Fibroblast of the conjunctiva (primary cell): ENCODE measurements around the gene ABHD12B.
"Not testable (repeated sequence)": the region's sequence is repeated elsewhere in the genome, so short reads cannot be mapped to it uniquely, and the experiment has no call there.

Experiments
- DNase-seq: peaks from one replicate; pipeline ENCODE4 v3.0.0-alpha.2; 2010; ENCODE audit warnings: low read depth

The ABHD12B gene

DNA sequence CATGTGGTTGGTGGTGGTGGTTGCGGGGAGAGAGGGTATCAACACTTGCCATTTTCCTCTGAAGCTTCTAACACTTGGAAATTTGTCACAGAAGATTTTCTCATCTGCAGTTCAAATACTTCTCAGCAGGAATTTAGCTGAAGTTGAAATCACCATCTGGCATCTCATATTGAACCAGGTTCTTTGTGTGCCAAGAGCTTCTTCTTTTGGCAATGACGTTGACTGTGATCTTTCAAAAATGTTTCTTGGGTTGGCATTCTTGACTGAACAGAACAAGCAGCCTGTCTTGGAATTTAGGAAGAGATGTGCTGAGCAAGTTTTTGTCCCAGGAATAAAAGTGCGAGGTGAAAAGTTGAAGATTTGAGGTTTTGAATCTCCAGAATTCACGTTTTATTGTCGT, 32.2 kb upstream of the ABHD12B start:
- no peak for DNase-seq

DNA sequence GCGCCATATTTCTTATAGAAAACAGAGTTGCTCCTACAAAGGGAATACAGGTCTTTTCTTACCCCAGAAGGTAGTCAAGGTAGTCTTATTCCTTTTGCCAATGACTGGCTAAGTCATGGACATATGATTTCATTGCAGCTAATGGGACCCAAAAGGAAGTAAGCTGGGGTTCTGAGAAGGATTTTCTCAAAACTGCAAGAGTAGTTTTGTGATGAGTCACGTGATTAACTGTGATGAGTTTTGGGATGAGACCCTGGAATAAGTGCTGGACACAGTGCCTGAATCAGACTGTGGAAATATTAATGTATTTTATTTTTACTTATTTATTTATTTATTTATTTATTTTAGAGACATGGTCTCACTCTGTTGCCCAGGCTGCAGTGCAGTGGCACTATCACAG, 27.5 kb upstream of the ABHD12B start:
- no peak for DNase-seq

DNA sequence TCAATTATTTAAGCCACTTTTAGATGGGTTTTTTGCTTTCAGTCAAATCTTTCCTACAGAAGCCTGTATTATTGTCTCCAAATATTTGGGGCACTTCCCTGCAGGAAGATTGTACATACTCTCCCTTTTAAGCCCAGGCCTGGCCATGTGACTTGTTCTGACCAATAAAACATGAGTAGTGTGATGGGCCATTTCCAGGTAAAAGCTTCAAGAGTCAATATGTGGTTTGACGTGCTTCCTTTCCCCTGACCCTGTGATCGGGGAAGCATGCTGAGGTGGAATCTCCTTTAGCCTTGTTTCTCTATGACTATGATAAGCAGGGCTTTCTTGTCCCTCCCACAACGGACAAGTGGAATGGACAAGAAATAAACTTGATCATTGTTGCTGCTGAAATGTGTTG, 26.7 kb upstream of the ABHD12B start:
- no peak for DNase-seq

DNA sequence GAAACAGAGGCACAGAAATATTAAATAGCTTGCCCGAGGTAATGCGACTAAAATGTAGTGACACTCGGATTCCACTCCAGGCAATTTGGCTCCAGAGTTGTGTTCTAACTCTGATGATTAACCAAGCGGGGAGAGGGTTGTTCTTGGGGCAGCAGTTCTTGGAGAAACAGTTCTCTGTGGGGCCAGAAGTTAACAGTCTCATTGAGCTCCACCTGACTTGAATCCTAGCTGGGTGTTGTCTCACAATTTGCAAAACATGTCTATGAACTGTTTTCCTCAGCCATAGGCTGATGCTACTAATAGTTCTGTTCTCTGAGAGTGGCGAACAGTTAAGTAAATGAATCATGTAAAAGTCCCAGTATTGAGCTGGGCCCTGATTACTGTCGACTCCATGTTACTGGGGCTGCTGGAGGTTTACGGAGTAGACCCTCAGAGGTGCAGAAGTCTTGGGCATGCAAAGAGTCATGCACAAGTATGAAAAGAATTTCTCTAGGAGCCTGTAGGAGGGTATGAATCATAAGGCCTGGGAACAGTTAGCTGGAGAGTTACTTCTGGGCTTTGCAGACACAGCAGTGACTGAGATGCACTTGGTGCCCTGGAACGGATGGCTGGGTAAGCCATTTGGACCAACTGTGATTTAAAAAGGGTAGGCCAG, 25.5 kb upstream of the ABHD12B start:
- no peak for DNase-seq

DNA sequence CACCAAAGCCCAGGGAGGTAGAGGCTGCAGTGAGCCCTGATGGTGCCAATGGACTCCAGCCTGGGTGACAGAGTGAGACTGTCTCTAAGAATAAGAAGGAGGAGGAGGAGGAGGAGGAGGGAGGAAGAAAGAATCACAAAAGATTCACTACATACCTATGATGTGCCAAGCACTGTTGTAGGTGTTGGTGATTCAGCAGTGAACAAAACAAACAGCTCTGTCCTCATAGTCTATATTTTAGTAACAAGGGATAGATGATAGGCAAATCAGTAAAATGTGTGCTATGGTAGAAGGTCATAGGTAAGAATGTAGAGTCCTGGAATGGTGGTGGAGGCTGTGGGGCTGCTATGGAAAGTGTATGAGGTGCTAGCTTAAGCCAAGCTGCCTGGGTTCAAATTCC, 18.0 kb upstream of the ABHD12B start:
- DNase-seq: no peak

DNA sequence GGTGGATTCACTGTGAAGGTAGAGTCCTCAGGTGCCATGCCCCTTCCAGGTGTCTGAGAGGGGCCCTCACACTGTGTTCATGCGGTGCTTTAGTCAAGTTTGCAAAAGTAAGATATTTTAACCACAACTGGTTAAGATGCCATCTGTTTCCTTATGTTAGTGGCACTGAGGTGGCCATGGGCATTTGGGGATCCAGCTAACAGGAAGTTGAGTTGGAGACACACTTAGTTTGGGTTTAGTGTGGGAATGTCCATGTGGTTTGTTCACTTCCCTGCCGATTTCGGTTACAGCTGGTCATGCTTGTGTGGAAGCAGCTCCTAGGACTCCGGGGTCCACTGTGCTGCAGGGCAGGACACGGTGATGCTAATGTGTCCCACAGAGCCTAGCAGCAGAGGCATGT, 17.3 kb upstream of the ABHD12B start:
- DNase-seq: no peak

DNA sequence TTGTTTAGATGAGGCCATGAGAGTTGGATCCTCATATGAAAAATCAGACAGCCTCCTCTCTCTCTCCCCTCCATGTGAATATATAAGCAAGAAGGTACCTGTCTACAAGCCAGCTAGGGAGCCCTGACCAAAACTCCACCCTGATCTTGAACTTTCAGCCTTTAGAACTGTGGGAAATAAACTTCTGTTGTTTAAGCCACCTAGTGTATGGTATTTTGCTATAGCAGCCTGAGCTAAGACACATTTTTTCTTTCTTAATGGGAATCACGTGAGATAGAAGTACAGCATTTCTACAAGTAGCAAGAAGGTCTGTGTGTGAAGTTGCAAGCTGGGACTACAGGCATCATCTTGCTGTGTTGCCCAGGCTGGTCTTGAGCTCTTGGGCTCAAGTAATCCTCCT, 16.3 kb upstream of the ABHD12B start:
- no peak for DNase-seq

DNA sequence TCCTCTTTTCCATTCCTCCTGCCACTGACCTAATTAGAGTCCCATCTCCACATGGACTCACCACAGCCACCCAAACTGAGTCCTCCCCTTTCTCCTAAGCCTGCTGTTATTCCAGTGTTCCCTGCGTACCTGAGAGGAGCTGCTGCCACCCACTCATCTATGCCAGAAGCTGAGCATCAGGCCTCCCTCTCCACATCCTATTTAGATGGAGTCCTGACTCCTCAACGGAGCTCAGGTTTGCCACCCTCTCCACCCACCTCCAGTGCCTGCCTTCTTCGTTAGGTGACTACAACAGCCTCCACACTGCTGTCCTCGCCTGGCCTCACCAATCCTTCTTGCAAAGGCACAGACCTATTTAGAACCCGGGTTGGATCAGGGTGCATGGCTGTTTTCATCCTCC, 15.2 kb upstream of the ABHD12B start:
- DNase-seq: no peak

DNA sequence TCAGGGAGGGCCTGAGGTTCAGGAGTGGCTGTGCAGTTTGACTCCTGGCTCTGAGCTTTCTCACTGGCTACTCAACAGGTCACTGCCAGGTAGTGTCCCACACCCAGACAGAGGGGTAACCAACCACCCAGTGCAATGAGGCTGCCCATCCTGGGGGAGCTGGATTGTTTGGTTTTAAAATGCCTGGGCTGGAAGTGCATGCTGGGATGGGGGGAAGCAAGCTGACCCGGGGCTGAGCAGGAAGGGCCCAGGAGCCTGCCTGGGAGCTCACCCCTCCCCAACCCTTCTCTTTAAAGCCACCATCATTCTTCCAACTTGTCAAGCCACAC, 12.6 kb upstream of the ABHD12B start:
- DNase-seq: no peak

DNA sequence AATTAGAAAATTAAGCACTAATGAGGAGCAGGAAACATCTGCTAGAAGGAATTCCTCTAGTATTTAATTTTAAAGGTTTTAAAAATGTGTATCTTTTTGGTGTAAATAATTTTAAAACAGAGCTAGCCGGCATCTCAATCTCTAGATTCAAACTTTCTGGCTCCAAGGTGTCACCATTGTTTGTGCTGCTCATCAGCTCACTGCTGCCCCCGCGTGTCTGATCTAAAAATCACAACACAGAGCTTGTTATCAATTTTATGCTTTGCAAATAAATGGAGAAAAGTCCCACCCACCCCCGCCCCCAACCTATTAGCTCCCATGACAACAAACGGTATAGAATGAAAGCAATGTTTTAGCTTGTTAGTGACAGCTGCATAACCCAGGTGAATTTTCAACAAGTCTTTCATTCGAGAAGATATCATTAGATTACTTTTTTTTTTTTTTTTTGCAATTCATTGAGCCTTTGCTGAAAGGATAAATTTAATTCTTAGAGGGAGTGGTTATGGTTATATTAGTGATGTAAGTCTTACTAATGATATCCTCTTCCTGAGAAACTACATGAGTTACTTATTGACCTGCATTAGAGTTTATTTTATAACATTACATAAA, 11.3 kb upstream of the ABHD12B start:
- peak; percentile 78 for DNase-seq

DNA sequence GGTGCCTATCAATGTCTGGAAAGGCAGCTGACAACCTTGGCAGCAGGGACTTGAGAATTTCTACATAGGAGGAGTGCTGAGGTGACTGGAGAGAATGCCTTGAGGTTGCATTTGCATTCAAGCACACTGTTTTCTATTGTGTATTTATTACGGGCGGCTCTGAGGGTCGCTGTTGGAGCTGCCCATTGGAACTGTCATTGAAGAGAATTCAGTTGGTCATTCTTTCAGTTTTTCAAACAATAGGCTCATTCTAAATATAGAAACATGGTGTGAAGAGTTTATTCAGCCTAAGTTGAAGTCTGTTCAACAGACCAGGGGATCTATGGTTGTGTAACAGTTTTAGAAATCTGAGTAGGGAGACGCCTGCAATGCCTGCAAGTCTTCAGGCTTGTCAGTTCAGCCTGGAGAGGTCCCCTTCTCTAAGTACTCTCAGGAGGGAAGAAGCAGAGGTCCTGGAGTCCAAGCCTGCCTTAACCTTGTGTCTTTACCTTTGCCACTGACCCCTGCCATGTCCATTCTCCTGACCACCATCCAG, 9.8 kb upstream of the ABHD12B start:
- DNase-seq: no peak

DNA sequence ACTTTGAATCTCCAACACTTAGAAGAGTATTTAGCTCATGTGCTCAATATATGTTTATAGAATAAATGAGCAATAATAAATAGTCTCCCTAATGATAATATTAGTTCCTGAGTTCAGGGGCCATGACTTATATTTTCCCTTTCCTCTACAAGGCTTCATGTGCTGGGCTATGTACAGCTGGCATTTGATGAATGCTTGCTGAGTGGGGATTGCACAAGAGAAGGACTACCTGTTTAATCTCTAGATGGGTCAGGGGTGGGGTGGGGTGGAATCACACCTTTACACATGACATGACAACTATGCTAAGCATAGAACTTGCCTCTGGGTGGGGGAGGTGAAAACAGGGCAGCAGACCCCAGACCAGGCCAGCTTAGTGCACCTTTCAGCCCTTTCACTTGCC, 7.6 kb upstream of the ABHD12B start:
- DNase-seq: no peak

DNA sequence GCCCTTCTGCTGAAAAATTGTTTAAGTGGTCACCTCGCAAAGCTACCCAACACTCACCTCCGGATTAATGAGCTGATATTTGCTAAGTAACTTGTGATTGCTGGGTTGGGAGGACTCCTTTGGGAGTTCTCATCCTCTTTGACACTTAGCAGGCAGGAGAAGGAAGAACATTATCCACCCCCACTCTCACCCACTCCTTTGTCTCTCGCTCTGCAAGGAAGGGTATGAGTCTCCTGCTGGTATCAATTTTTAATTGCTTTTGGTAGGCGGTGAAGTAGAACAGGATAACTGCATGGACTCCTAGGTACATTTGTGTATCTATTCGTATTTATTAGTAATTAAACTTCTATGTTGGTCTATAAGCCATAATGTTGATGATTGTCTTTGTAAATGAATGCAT, 6.9 kb upstream of the ABHD12B start:
- no peak for DNase-seq

DNA sequence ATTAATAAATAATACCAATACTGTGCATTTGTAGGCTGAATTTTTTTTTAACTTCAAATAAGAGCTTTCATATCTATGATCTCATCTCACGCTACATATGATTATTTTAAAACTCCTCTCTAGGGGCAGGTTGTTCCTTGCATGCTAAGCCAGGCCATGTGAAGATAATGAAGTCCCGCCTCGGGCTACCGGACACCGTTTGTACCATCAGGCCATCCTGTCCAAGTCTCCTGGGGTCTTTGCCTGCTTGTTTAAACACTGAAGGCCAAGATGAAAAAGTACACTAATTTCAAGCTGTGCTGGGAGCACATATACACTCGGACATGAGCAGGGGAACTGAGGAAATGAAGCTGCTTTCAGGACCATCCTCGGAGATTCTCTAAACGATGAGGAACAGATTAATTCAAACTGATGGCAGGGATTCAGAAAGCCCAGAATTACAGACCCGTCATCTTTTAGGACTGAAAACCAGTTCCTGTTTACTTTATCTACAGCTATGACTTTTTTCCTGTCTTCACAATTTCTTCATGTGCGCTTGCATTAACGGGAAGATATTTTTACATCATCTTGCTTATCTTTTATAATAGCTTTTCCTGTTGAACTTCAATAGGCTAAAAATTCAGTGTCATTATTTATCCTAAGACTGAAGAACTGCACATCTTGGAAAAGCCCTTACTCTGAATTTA, 6.3 kb upstream of the ABHD12B start:
- DNase-seq: no peak

DNA sequence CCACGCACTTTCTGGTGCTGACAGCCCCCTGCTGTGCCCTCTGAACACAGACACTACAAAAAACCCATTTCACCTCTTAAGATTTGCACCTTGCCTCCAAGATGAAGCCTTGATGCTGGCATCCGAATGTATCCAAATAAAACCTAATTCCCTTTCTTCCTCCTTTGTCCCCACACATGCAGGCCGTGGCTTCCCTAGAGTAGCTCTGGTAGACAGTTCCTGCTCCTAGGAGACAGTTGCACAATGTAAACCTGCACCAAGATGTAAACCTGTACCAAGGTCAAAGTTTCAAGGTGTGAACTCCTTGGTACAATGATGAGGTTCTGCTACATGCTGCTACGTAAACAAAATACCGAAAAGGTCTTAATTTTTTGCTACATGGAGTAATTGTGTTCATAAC, 625 bp upstream of the ABHD12B start:
- DNase-seq: no peak

DNA sequence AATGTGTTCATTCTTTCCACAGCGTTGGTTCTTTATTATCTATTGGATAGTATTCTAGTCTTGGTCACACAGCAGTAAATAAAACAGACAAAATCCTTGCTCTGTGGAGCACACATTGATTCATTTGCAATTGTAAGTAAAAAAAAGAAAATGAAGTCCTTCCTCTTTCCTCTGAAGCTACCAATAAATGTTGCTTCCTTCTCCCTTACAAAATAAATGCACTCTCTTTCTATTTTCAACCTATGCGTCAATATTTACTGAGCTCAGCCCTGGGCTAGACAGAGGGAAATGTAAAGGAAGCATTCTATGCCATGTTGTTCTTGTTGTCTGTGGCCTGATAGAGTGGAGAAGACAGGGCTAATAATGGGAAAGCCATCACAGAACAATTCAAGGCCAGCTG, 2.9 kb downstream of the ABHD12B start:
- DNase-seq: no peak

DNA sequence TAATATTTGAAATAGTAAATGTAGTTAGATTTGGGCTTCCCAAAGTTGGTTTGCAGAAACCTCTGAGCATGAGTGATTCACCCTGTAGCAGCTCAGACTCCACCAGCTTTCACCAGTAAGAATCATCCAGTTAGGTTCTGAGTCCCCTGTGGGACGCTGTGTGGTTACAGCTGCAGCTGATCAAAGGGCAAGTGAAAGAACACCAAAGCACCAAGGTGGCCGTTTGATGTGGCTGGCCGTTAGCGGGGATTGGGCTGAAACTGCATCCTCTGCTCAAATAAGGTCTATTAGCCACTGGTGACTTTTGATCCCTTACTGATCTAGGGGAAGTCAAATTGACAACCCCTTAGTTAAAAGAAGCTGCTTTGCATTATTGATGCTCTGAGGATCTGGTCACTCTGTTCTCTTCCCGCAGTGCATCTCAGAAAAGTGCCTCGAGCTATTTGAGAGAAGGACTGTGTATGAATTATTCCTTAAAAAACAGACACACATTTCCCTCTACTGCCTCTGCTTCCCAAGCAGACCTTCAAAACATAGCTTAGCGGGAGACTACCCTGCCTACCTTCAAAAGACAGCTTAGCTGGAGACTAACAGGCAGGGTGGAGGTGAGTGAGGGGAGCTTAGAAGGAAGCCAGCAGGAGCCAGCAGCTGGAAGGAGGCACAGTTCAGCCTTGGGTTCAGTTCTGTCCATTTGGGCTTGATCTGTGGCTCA, 3.7 kb downstream of the ABHD12B start:
- no peak for DNase-seq

DNA sequence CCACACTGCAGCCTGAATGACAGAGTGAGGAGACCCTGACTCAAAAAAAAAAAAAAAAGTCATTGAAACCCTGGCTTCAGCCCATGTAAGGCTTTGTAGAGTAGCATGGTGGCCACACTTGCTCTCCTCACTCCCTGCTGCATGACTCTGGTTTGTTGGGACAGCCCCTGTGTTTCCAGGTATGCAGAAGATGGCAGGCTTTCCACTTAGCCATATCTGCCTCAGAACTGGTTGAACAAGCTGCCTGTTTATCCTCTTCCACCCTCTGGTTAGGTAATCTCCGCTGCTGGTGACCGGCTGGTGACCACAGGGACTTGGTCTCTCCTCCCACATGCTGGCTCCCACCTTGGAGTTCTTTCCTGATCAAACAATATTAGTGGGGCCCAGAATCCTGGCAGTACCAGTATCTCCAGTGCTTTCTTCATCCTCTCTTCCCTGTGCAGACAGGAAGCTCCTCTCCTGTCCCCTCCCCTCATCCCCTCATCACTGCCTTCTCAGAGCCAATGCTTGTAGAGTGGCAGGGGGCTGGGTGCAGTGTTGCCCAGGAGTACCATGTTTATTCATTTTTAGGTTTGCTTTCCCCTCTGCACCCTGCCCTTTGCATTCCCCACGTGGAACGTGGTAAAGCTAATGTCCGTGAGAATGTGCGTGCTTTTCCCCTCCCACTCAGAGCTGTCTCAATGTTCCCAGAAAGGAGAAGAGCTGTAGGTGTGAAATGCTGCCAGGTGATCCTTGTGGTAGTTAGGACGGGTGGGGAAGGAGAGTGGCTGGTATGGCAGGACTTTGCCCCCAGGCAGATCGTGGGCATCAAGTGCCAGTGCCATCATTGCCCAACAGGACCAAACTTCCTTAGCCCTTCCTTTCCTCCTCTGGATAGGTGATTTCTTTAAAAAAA, 11.3 kb downstream of the ABHD12B start:
- no peak for DNase-seq

DNA sequence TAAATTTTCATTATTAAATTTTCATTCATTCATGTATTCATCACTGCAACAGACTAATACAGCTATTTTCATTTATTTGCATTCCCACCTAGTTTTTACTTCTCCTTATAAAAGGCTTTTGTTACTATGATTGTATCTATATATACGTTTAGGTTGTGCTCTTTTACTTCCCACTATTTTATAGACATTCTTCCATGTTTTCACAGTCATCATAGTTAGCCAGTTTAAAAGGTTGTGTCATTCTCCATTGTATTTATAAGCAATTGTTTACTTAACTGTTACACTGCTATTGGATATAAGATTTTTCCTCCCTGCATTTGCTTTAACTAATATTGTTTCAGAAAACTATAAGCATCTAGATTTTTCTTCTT, 12.0 kb downstream of the ABHD12B start:
- DNase-seq: no peak

DNA sequence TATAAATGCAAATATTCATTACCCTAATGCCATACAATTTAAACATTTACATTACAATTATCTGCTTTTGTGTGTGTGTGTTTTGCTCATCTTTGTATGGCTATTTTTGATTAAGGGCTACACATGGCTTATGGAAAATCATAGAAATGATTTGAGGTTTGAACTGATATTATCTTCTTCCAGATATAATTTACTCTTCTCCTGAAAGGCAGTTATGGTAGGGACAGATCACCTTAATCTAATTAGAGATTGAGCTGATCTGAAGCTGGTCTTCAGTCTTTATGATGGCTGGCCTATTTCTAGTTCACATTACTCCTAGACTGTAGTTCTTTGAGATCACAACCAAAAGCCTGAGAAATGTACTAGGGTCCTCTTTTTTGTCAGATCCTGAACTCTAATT, 15.6 kb downstream of the ABHD12B start:
- DNase-seq: no peak

DNA sequence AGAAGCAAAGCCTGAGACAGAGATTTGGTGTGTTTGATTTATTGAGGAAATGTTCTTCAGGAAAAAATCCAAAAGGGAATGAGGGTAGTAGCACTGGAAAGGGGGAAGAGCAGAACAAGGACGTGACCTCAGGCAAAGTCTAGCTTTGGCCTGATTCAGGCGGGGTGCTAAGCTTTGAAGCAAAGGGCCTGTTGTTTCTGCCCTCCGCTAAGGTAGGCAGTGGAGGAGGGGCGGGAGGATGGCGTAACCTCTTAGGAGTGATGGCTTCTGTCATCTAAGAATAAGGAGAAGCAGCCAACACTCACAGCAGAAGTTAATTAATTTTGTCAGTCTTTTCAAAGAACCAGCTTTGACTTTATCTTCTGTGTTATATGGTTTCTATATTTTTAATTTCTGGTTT, 20.4 kb downstream of the ABHD12B start:
- no peak for DNase-seq

DNA sequence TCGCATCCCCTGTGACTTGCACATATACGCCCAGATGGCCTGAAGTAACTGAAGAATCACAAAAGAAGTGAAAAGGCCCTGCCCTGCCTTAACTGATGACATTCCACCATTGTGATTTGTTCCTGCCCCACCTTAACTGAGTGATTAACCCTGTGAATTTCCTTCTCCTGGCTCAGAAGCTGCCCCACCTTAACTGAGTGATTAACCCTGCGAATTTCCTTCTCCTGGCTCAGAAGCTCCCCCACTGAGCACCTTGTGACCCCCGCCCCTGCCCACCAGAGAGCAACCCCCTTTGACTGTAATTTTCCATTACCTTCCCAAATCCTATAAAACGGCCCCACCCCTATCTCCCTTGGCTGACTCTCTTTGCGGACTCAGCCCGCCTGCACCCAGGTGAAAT, 24.6 kb downstream of the ABHD12B start:
- DNase-seq: not testable (repeated sequence)
